ENCODE measurements around the gene LRP5. TPM values are rescaled to one million over a fixed set of nuclear protein-coding genes. Genes with fewer than 3 reads are reported as not detected.

LRP5 gene
- total and polyA plus RNA-seq, 9 of the 15 experiments (the other 6 are each of a cell fraction or from before 2014, with no cell fraction given): 0.48 to 44.2 (median 13.5) TPM

DNA sequence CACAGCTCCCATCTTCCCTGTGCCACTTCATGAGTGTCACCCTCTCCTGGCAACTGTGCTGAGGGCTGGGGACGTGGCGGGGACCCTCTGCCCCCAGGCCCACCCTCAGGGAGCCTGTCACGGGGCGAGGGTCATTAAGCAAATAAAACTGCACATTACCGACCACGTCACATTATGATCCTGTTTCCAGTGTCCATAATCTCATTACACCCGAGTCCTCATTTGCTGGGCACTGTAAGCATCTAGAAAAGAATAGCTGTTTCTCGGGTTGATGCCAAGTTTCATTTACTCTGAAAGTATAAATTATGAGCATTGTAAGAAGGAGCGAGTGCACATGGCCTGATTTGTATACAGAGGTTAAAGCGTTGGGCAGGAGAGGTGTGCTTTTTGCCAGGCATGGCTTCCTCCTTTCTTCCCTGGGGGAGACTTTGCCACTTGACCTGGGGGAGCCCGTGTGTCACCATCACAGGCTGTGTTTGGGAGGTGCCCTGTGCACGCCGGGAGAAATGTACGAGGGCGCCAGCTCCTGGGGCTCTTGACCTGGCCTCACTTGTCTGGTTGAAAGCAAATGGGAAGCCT, 50.5 kb downstream of the LRP5 start:
- DNase-seq (ENCODE audit: extremely low read depth in 1 of 4, low spot score in 3 of 4) (no peak), ATAC-seq (no peak), FAIRE-seq (no peak)
- no peaks in the 10 kb centered on the region for H3K27me3 ChIP-seq (ENCODE audit: control insufficient read depth in 2 of 2, insufficient read depth in 2 of 2, low read length in 2 of 2)
- no peak overlapping the region for H3K27ac ChIP-seq (ENCODE audit: extremely low read depth, low read depth, low read length)
- ChIA-PET POLR2A (no interaction called here), CTCF (ENCODE audit: low intra/inter-chr PET ratio) (no interaction called here)
- intact Hi-C loops (cut with micrococcal nuclease): no loop called here
- no peaks in the 10 kb centered on the region for H3K9me1 ChIP-seq (ENCODE audit: control insufficient read depth, insufficient read depth, low read length)
- H3K36me3 ChIP-seq (ENCODE audit: control insufficient read depth, insufficient read depth, low read length): peaks cover 40% of the 10 kb centered on the region; the same call in 2 of the 3 replicates
- H3K4me2 ChIP-seq (ENCODE audit: insufficient read depth, low read length): no peak overlapping the region
- TF ChIP-seq TEAD1 (CRISPR knock-in tag; IDR thresholded peaks at IDR 0.05) (no peak), PHF8 (IDR thresholded peaks at IDR 0.05; ENCODE audit: borderline replicate concordance, low read length) (no peak), CBX2 (IDR thresholded peaks at IDR 0.05; ENCODE audit: insufficient read depth, low read length, poor library complexity, severe bottlenecking) (no peak), ZNF217 (CRISPR knock-in tag; IDR thresholded peaks at IDR 0.05) (no peak), MNT (conservative IDR thresholded peaks at IDR 0.05) (no peak), SREBF1 (IDR thresholded peaks at IDR 0.05; ENCODE audit: borderline replicate concordance, low read depth, low read length) (no peak)
- TF ChIP-seq, protein P1, sequence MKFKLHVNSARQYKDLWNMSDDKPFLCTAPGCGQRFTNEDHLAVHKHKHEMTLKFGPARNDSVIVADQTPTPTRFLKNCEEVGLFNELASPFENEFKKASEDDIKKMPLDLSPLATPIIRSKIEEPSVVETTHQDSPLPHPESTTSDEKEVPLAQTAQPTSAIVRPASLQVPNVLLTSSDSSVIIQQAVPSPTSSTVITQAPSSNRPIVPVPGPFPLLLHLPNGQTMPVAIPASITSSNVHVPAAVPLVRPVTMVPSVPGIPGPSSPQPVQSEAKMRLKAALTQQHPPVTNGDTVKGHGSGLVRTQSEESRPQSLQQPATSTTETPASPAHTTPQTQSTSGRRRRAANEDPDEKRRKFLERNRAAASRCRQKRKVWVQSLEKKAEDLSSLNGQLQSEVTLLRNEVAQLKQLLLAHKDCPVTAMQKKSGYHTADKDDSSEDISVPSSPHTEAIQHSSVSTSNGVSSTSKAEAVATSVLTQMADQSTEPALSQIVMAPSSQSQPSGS (CRISPR knock-in tag; IDR thresholded peaks at IDR 0.05): no peak
- in situ Hi-C loops (cut with MboI): no loop called here
- no peaks in the 10 kb centered on the region for H3K79me2 ChIP-seq (ENCODE audit: control insufficient read depth, insufficient read depth, low read length)
- 91% methylated on average over 15 of the region's 15 CpGs for WGBS (ENCODE audit: insufficient coverage, low coverage, missing lambda C conversion rate)
- H3K4me1 ChIP-seq (replicated peaks in 1 of 2; ENCODE audit: control insufficient read depth in 2 of 2, insufficient read depth in 2 of 2, low read length in 2 of 2): peaks cover 0 to 3% of the 10 kb centered on the region in 2 experiments; a peak in 1 of 5 replicates
- no peak overlapping the region for H2AFZ ChIP-seq (ENCODE audit: low read depth, low read length)
- no peaks in the 10 kb centered on the region for H4K20me1 ChIP-seq (replicated peaks; ENCODE audit: control insufficient read depth, insufficient read depth, low read length)
- H3K4me3 ChIP-seq: no peak overlapping the region
- BruUV-seq (replicated peaks): no TSS peak
- H3K9ac ChIP-seq (ENCODE audit: insufficient read depth in 1 of 2, low read depth in 2 of 2, low read length in 2 of 2): no peak overlapping the region
- no peaks in the 10 kb centered on the region for H3K9me3 ChIP-seq (replicated peaks; ENCODE audit: control insufficient read depth, insufficient read depth, low read depth, low read length)

Measured in K562 (cell line).